ENCODE measurements around the gene SLC36A3.

- TF ChIP-seq CTCF (conservative IDR thresholded peaks at IDR 0.05; ENCODE audit: low read length) (no peak), EZH2phosphoT487 (IDR thresholded peaks at IDR 0.05; ENCODE audit: borderline replicate concordance, low read depth, low read length) (no peak)
These were observed 35.2 kb upstream of the SLC36A3 start for GRCh38 chr5:151338734-151339133.

Measured in OCI-LY7 (cell line).